GM12801 (cell line): ENCODE data around the gene CELSR1.

Experiments
- TF ChIP-seq, protein P1 (sequence below): IDR thresholded peaks from one replicate; pipeline ENCODE4 v1.5.1; 2011; ENCODE audit warnings: control low read depth; ENCODE audit not compliant: insufficient read length; ENCODE audit errors: extremely low read depth

The CELSR1 gene

GRCh38 chr22:46411347-46411746 is 126.1 kb downstream of the CELSR1 start:
- TF ChIP-seq, protein P1, sequence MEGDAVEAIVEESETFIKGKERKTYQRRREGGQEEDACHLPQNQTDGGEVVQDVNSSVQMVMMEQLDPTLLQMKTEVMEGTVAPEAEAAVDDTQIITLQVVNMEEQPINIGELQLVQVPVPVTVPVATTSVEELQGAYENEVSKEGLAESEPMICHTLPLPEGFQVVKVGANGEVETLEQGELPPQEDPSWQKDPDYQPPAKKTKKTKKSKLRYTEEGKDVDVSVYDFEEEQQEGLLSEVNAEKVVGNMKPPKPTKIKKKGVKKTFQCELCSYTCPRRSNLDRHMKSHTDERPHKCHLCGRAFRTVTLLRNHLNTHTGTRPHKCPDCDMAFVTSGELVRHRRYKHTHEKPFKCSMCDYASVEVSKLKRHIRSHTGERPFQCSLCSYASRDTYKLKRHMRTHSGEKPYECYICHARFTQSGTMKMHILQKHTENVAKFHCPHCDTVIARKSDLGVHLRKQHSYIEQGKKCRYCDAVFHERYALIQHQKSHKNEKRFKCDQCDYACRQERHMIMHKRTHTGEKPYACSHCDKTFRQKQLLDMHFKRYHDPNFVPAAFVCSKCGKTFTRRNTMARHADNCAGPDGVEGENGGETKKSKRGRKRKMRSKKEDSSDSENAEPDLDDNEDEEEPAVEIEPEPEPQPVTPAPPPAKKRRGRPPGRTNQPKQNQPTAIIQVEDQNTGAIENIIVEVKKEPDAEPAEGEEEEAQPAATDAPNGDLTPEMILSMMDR = no peak

DNA sequence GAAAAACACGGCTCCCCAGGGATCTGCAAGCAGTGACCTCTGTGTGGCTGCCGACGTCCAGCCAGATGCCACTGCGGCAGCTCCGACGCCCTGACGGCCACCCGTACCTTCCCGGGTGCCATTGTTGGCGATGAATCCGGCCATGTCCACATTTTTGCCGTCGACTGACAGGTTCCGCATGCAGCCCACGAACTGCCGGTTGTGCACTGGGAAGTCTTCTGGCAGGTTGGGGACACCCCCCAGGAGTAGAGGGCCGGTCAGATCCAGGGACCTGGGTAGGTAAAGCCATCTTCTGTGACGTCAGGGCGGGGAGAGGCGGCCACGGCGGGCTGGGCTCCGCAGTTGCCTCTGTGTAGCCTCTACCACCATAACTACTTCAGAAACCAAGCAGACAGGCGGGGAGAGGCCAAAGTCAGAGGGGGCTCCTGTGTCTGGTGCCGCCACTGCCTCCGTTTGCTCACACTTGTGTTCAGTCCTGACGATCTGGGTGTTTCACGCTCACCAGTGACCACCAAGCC is 127.1 kb downstream of the CELSR1 start:
- TF ChIP-seq, protein P1 = no peak

DNA sequence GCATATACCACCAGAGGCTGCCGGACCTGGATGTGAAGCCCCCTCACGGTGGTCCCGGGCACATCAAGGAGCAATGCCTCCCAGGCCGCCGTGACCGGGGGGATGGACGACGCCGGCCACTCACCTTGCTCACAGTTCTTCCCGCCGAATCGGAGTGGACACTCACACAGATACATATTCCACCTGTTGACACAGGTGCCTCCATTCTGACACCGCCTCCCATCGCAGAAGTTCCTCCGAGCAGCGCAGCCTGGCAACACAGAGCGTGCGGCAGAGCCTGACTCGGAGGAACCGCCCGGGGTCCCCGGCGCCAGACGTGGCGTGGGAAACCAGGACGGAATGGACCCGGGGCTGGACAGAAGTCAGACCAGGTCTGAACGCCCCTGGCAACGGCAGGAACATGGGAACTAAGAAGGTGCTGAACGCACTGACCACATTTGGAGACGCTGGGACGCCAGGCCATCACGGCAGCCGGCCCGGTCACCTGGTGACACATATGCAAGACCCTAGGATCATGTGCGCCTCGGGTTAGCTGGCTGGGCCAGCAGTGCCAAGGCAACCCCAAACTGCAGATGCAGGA is 127.7 kb downstream of the CELSR1 start:
- TF ChIP-seq, protein P1 = no peak

DNA sequence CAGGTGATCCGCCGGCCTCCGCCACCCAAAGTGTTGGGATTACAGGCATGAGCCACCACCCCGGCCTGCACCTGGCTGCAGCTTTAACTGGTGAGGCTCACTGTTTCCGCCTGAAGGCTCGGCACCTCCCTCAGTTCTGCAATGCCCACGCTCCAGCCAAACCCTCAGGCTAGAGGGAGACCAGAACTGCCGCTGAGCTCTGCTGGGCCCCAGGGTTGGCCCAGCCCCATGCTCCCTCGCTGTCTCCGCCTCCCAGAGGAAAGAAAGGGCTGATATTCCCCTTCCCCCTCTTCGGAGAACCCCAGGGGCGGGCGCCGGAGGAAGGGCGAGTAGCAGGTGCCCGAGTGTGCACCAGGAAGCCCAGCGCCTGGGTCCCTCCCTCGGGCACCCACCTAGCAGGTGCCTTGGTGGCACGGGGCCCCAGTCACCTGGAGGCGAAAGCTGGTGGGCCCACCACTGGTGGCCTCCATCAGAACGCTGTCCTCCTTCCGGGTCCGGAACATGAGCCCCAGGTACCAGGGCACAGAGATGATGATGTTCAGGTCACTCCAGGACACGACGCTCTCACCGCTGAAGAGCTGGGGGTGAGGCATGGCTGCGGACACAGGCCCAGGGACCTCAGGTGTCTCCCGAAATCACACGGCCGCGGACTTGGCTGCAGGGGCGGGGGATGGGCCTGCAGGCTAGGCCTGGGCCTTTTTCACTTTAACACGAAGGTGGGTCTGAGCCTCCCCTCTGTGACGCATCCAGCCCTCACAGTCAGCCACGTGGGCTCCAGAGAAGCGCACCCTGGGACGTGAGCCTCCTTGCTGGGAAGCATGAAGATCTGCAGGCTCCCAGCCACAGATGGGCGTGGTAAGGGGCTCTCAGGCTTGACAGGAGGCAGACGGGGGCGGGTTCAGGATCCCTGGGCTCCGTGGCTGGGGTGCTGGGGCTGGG is 128.6 kb downstream of the CELSR1 start:
- TF ChIP-seq, protein P1 = no peak

- TF ChIP-seq, protein P1 = no peak
Observed at GRCh38 chr22:46407748-46408147, 129.7 kb downstream of the CELSR1 start.

DNA sequence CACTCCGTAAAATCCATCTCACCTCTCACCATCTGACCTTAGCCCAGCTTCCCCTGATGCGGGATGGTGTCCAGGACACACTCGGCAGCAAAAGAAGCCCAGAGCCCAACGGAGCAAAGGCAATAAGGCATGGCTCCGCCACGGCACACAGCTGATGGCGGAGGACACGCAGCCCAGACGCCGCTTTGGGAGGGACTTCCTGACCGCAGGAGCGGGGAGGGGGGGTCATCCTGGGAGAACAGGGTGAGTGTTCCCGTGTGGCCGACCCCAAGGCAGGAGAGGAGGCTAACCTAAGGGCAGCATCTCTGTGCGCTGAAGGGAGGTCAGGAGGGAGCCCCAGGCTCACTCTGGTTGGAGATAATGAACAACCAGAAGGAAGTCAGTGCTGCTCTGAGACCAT is 130.6 kb downstream of the CELSR1 start:
- TF ChIP-seq, protein P1 = no peak

DNA sequence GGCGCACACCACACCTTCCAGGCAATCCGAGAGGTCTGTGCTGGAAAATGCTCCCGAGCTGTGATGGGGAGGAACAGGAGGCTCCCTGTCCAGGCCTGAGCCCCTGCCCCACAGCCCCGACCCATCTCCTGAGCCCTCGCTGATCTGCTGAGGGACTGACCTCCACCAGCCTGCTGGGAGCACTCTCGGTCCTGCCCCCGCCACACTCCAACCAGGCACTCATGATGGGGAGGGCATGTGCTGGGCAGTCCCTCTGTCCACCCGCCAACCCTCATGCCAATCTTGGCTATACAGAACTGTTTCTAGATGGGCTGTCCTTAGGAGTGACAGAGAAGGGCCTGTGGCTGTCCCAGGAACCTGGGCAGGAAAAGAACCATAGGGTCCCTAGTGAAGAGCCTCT is 131.1 kb downstream of the CELSR1 start:
- TF ChIP-seq, protein P1 = no peak
